HEK293T (cell line): ENCODE data around the gene FLVCR1.
"Not testable (repeated sequence)": the region's sequence is repeated elsewhere in the genome, so short reads cannot be mapped to it uniquely, and the experiment has no call there.

Source experiments
- CTCF ChIA-PET: fragments of 350-600 bp; formaldehyde crosslinking; extraction: SDS; loops from one replicate; lab custom pipeline; 2021; ENCODE audit warnings: antibody characterized with exemption, inconsistent platforms; lab: Yijun Ruan, JAX
- POLR2A ChIA-PET: fragments of 350-600 bp; formaldehyde crosslinking; extraction: SDS; loops from one replicate; lab custom pipeline; 2020; ENCODE audit warnings: antibody characterized with exemption, inconsistent platforms; lab: Yijun Ruan, JAX
- DNase-seq: peaks from one replicate; pipeline ENCODE4 v3.0.0; 2012; ENCODE audit warnings: mixed read lengths; ENCODE audit errors: extremely low spot score
- ARNT ChIP-seq: fragments of 450-650 bp; IDR thresholded peaks from 2 replicates; pipeline ENCODE4 v1.6.1; 2017; ENCODE audit warnings: mild to moderate bottlenecking
- BHLHE40 ChIP-seq: fragments of 450-650 bp; IDR thresholded peaks from 2 replicates; pipeline ENCODE4 v1.6.1; 2016; ENCODE audit warnings: mild to moderate bottlenecking, moderate library complexity, borderline replicate concordance
- CTBP1 ChIP-seq: fragments of 450-650 bp; IDR thresholded peaks from 2 replicates; pipeline ENCODE4 v1.6.1; 2016; ENCODE audit warnings: borderline replicate concordance
- ELF4 ChIP-seq: fragments of 450-650 bp; IDR thresholded peaks from 2 replicates; pipeline ENCODE4 v1.6.1; 2017; ENCODE audit warnings: antibody characterized with exemption
- FOXA1 ChIP-seq: fragments of 450-650 bp; IDR thresholded peaks from 2 replicates; pipeline ENCODE4 v1.6.1; 2016; ENCODE audit warnings: mild to moderate bottlenecking
- FOXM1 ChIP-seq: fragments of 450-650 bp; IDR thresholded peaks from 2 replicates; pipeline ENCODE4 v1.6.1; 2017; ENCODE audit warnings: mild to moderate bottlenecking, borderline replicate concordance
- HDGF ChIP-seq: fragments of 450-650 bp; IDR thresholded peaks from 2 replicates; pipeline ENCODE4 v1.6.1; 2017; ENCODE audit warnings: antibody characterized with exemption, borderline replicate concordance
- L3MBTL2 ChIP-seq: fragments of 450-650 bp; conservative IDR thresholded peaks from 2 replicates; pipeline ENCODE4 v1.6.1; 2016; ENCODE audit warnings: mild to moderate bottlenecking
- LEF1 ChIP-seq: fragments of 450-650 bp; IDR thresholded peaks from 2 replicates; pipeline ENCODE4 v1.6.1; 2017; ENCODE audit warnings: mild to moderate bottlenecking, borderline replicate concordance
- NFRKB ChIP-seq: fragments of 450-650 bp; IDR thresholded peaks from 2 replicates; pipeline ENCODE4 v1.6.1; 2016; ENCODE audit warnings: mild to moderate bottlenecking, moderate library complexity
- PKNOX1 ChIP-seq: fragments of 450-650 bp; IDR thresholded peaks from 2 replicates; pipeline ENCODE4 v1.6.1; 2016
- SP1 ChIP-seq: fragments of 450-650 bp; IDR thresholded peaks from 2 replicates; pipeline ENCODE4 v1.6.1; 2017
- SUZ12 ChIP-seq: fragments of 450-650 bp; IDR thresholded peaks from 2 replicates; pipeline ENCODE4 v1.6.1; 2016; ENCODE audit warnings: mild to moderate bottlenecking
- TARDBP ChIP-seq: fragments of 450-650 bp; IDR thresholded peaks from 2 replicates; pipeline ENCODE4 v1.6.1; 2016
- ZNF384 ChIP-seq: fragments of 450-650 bp; IDR thresholded peaks from 2 replicates; pipeline ENCODE4 v1.6.1; 2016

The FLVCR1 gene

GRCh38 chr1:212838145-212838544 lies 19.9 kb upstream of the FLVCR1 start:
- CTCF ChIA-PET = no interaction called here
- no peak for TF ChIP-seq FOXM1
- no peak for TF ChIP-seq SP1
- no peak for TF ChIP-seq ZNF384
- no peak for TF ChIP-seq CTBP1
- TF ChIP-seq ELF4 = no peak
- no peak for TF ChIP-seq FOXA1
- DNase-seq = no peak
- POLR2A ChIA-PET = interaction anchor here (1.5 kb wide), 1 partner anchor 20 kb away, joined by 9 read pairs; the partner anchor contains the start of gene FLVCR1

GRCh38 chr1:212844521-212844920 lies 13.6 kb upstream of the FLVCR1 start:
- DNase-seq, CTCF ChIA-PET: not testable (repeated sequence)
- POLR2A ChIA-PET = interaction anchor here (0.8 kb wide), 1 partner anchor 13 kb away, joined by 3 read pairs; the partner anchor contains the start of gene FLVCR1

- TF ChIP-seq BHLHE40 = no peak
- no peak for TF ChIP-seq CTBP1
- no peak for TF ChIP-seq FOXA1
- no peak for TF ChIP-seq FOXM1
- ChIA-PET POLR2A (interaction anchor here (1.1 kb wide), 1 partner anchor 10 kb away, joined by 3 read pairs; the partner anchor contains the start of gene FLVCR1), CTCF (no interaction called here)
- no peak for DNase-seq
These were observed 10.5 kb upstream of the FLVCR1 start, which contains the start of gene SPATA45 for GRCh38 chr1:212847549-212847948. TSS of gene SPATA45 (minus strand) at chr1:212847649. CDS start at chr1:212836149, 11,500 bp downstream.

- ChIA-PET CTCF (no interaction called here), POLR2A (no interaction called here)
- DNase-seq = no peak
- TF ChIP-seq NFRKB (no peak), ZNF384 (no peak), SUZ12 (no peak), LEF1 (no peak), SP1 (no peak), L3MBTL2 (no peak), ARNT (no peak), CTBP1 (no peak)
These were observed 5.9 kb upstream of the FLVCR1 start for GRCh38 chr1:212852105-212852688.

GRCh38 chr1:212853658-212854057 lies 4.4 kb upstream of the FLVCR1 start:
- no peak for TF ChIP-seq TARDBP
- TF ChIP-seq PKNOX1 = no peak
- no peak for TF ChIP-seq HDGF
- no peak for TF ChIP-seq L3MBTL2
- TF ChIP-seq BHLHE40 = no peak
- TF ChIP-seq ARNT = no peak
- TF ChIP-seq NFRKB = no peak
- CTCF ChIA-PET = no interaction called here
- POLR2A ChIA-PET = no interaction called here
- DNase-seq = no peak

- CTCF ChIA-PET = no interaction called here
- TF ChIP-seq FOXA1 (no peak), HDGF (no peak), ARNT (no peak), SUZ12 (no peak), TARDBP (no peak), L3MBTL2 (no peak), LEF1 (no peak), PKNOX1 (no peak), BHLHE40 (no peak), SP1 (no peak), CTBP1 (no peak), NFRKB (no peak), FOXM1 (no peak), ELF4 (no peak), ZNF384 (no peak)
- POLR2A ChIA-PET = interaction anchor here (1.5 to 2.3 kb wide), 2 partner anchors 19 to 23 kb away, joined by 6 to 9 read pairs; no protein-coding TSS in a partner anchor
- DNase-seq = no peak
These were observed 1.3 kb upstream of the FLVCR1 start for GRCh38 chr1:212856755-212857154.

DNA sequence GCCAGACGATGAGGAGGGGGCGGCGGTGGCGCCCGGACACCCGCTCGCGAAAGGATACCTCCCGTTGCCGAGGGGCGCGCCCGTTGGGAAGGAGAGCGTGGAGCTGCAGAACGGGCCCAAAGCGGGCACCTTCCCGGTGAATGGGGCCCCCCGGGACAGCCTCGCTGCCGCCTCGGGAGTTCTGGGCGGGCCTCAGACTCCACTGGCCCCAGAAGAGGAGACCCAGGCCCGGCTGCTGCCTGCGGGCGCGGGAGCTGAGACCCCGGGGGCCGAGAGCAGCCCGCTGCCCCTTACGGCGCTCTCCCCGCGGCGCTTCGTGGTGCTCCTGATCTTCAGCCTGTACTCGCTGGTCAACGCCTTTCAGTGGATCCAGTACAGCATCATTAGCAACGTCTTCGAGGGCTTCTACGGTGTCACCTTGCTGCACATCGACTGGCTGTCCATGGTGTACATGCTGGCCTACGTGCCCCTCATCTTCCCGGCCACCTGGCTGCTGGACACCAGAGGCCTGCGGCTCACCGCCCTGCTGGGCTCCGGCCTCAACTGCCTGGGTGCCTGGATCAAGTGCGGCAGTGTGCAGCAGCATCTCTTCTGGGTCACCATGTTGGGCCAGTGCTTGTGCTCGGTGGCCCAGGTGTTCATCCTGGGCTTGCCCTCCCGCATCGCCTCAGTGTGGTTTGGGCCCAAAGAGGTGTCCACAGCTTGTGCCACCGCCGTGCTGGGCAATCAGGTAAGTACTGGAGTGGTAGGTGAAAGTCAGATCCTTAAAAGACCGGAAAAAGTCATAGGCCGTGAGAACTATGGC lies 588 bp downstream of the FLVCR1 start:
- CTCF ChIA-PET = interaction anchor here (0.6 kb wide), 1 partner anchor 12 kb away, joined by 3 read pairs; no protein-coding TSS in a partner anchor
- peak; percentile 46 for DNase-seq

More for the DNA sequence above, 588 bp downstream of the FLVCR1 start:
- TF ChIP-seq L3MBTL2 (peak; percentile 46), LEF1 (no peak), ARNT (no peak)
- POLR2A ChIA-PET = interaction anchor here (0.8 to 2.3 kb wide), 11 partner anchors 11 to 122 kb away, joined by 3 to 9 read pairs (median 6); partner anchors contain the start of genes NSL1, TATDN3 and VASH2
